Thymus (tissue), 11 donors: ENCODE measurements around the gene BPIFB6. TPM values are rescaled to one million over a fixed set of nuclear protein-coding genes. Genes with fewer than 3 reads are reported as not detected.

Experiments
- DNase-seq, 9 donors: peaks; one replicate each; pipeline ENCODE4 v3.0.0-alpha.2; 2013; ENCODE audit warnings: low spot score in 9 of 9, low read depth in 6 of 9, missing footprints in 1 of 9
- H3K27ac ChIP-seq, 2 donors: one replicate each; pipeline ENCODE4 v1.5.1; 2013; ENCODE audit warnings: control low read depth in 1 of 2, low read depth in 1 of 2, low read length in 1 of 2, mild to moderate bottlenecking in 1 of 2, moderate library complexity in 1 of 2
- H3K27me3 ChIP-seq, 2 donors: one replicate each; pipeline ENCODE4 v1.5.1; 2013; ENCODE audit warnings: low read length in 1 of 2; ENCODE audit not compliant: control insufficient read depth in 2 of 2, insufficient read depth in 1 of 2
- H3K36me3 ChIP-seq, 2 donors: one replicate each; pipeline ENCODE4 v1.5.1; 2013; ENCODE audit warnings: low read length in 1 of 2, mild to moderate bottlenecking in 1 of 2, moderate library complexity in 1 of 2; ENCODE audit not compliant: control insufficient read depth in 2 of 2, insufficient read depth in 2 of 2
- H3K4me1 ChIP-seq, 2 donors: one replicate each; pipeline ENCODE4 v1.5.1; 2013; ENCODE audit warnings: low read length in 2 of 2; ENCODE audit not compliant: control insufficient read depth in 2 of 2, insufficient read depth in 2 of 2
- H3K4me3 ChIP-seq, 2 donors: one replicate each; pipeline ENCODE4 v1.5.1; 2013; ENCODE audit warnings: low read length in 2 of 2, control low read depth in 1 of 2, mild to moderate bottlenecking in 1 of 2
- H3K9me3 ChIP-seq, 2 donors: one replicate each; pipeline ENCODE4 v1.5.1; 2013; ENCODE audit warnings: low read length in 1 of 2, mild to moderate bottlenecking in 1 of 2; ENCODE audit not compliant: control insufficient read depth in 2 of 2, insufficient read depth in 1 of 2
- WGBS: extraction: QIAGEN DNeasy Blood & Tissue Kit; methylation state at CpG from one replicate; pipeline ENCODE4 v1.1.7; 2013; 5-methylcytosine and 5-hydroxymethylcytosine counted together
- polyA plus RNA-seq: library from polyadenylated mRNA; stranded (reverse); fragments of 200-250 nt; gene quantifications from one replicate; pipeline ENCODE4 v1.2.3, GENCODE V29; 2013
- total RNA-seq: library from RNA; stranded (reverse); fragments of 120-200 nt; gene quantifications from one replicate; pipeline ENCODE4 v1.2.4, GENCODE V29; 2013
- donor health status: healthy.

BPIFB6 gene
- total and polyA plus RNA-seq, 2 donors: 0.05 TPM; not detected in 1

DNA sequence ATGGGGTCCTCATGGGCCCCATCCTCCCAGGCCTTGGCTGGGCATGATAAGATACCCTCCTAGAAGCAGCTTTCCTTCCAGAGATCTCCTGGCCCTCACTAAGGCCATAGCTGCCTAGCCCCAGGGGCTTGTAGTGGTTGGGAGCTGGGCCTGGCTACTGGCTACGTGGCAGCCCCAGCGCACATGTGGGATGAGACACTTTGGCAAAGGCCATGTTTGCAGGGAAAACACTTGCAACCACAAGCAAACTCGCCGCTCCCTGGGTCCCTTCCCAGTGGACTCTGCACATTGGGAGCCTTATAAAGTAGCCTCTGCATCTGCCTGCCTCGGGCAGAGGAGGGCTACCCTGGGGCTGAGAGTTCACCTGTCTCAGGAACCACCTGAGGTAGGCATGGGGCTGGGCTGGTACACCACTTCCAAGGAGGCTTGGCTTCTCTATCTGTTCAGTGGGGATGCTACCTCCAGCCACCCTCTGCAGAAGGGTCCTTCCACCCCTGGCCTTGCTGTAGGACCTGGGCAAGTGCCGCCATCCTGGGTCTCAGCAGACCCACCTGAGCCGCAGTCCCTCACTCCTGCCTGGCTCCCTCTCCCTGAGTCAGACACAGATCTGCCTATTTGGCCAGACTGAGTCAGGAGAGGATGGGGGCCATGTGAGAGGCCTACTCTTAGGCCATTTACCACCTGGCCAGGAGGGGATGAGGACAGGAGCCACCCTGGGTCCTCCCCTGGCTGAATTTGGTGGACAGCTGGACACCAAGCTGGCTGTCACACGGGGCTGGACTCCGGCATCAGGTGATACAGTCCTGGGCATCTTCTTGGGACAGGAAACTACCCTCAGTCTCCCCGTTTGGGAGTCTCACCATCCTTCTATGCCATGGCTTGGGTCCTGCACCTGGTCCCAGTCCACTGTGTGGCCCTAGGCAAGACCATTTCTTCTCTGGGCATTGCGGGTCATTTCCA, 23.8 kb upstream of the BPIFB6 start, which contains the start of gene BPIFB2:
Gene BPIFB2, plus strand, starts transcription at position 329 of the 960 bp plus-strand sequence. CDS start 871 bp downstream, outside the sequence.
- Histone ChIP-seq H3K4me3 (no peak within 1 kb of the TSS), H3K27me3 (no peaks in the 10 kb centered on the region), H3K4me1 (peaks cover 0 to 2% of the 10 kb centered on the region in 2 donors), H3K9me3 (peaks cover 1 to 10% of the 10 kb centered on the region in 2 donors), H3K27ac (no peak within 1 kb of the TSS), H3K36me3 (no peaks in the 10 kb centered on the region)
- no peak for DNase-seq
- WGBS: 95% methylated on average over 11 of the region's 11 CpGs

DNA sequence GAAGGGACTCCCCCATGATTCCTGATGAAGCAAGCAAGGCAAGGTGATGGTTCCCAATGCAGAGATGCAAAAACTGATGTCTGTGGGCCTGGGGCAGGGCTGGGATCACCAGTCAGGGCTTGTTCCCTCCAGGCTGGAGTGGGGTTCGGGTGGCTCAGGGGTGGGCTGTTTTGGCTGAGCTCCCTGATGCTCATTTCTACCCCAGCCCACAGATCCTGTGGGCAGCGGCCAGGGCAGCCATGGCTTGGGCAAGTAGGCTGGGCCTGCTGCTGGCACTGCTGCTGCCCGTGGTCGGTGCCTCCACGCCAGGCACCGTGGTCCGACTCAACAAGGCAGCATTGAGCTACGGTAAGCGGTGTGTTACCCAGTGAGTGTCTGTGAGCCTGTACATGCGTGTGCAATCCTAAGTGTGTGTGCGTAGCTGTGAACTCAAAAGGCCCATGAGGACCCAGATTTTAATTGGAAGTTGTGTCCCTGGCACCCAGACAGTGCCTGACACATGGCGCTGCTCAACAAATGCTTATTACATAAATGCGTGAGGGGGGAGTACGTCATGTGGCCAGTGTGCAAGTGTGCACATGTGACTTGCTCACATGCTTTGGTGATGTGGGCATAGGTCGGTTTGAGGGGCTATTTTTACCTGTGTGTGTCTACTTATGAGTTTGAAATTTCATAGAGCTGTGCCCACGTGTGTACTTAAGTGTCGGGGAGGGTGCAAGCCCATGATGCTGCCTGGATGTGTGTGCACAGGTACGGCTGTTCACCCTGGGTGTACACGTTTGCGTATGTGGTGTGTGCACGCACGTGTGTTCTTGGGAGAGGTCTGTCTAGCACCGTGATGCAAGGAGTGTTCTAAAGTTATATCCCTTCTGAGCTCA, 22.9 kb upstream of the BPIFB6 start:
- 93% methylated on average over 23 of the region's 23 CpGs for WGBS
- Histone ChIP-seq H3K4me1 (peaks cover 0 to 2% of the 10 kb centered on the region in 2 donors), H3K27me3 (no peaks in the 10 kb centered on the region), H3K27ac (no peak overlapping the region), H3K36me3 (no peaks in the 10 kb centered on the region), H3K4me3 (no peak overlapping the region), H3K9me3 (peaks cover 1 to 10% of the 10 kb centered on the region in 2 donors)
- no peak for DNase-seq

- WGBS: 93% methylated on average over 19 of the region's 19 CpGs
- peaks cover 1 to 9% of the 10 kb centered on the region in 2 donors for H3K9me3 ChIP-seq
- H3K4me3 ChIP-seq: no peak overlapping the region
- peaks cover 0 to 2% of the 10 kb centered on the region in 2 donors for H3K4me1 ChIP-seq
- H3K36me3 ChIP-seq: no peaks in the 10 kb centered on the region
- no peak for DNase-seq
- H3K27me3 ChIP-seq: no peaks in the 10 kb centered on the region
- H3K27ac ChIP-seq: no peak overlapping the region
Observed at GRCh38 chr20:33009214-33010132, 22.0 kb upstream of the BPIFB6 start.

DNA sequence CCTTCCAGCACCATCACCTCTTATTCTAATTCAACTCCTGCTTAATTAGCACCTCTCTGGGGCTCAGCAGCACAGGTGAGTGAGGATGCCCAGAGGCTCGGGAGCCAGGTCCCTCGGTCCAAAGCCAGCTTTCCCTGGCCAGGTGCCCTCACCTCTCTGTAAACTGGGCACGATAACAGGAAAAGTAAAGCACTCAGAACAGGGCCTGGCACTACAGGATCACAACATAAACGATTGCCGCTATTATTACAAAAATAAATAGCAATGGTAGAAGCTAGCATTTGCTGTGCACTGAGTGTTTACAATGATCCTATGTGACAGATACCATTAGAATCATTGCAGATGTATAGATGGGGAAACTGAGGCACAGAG, 21.3 kb upstream of the BPIFB6 start:
- no peak for DNase-seq
- H3K4me1 ChIP-seq: no peaks in the 10 kb centered on the region

GRCh38 chr20:33010674-33011449, 20.6 kb upstream of the BPIFB6 start:
- 96% methylated on average over 8 of the region's 8 CpGs for WGBS
- no peak for DNase-seq
- Histone ChIP-seq H3K27me3 (no peaks in the 10 kb centered on the region), H3K4me3 (no peak overlapping the region), H3K4me1 (no peaks in the 10 kb centered on the region), H3K27ac (no peak overlapping the region), H3K36me3 (no peaks in the 10 kb centered on the region), H3K9me3 (no peaks in the 10 kb centered on the region)

More for the DNA sequence above, 21.3 kb upstream of the BPIFB6 start:
- 95% methylated on average over 5 of the region's 5 CpGs for WGBS
- Histone ChIP-seq H3K27me3 (no peaks in the 10 kb centered on the region), H3K9me3 (peaks cover 0 to 3% of the 10 kb centered on the region in 2 donors), H3K36me3 (no peaks in the 10 kb centered on the region), H3K27ac (no peak overlapping the region), H3K4me3 (no peak overlapping the region)

GRCh38 chr20:33012327-33013189, 18.9 kb upstream of the BPIFB6 start:
- no peaks in the 10 kb centered on the region for H3K36me3 ChIP-seq
- no peak for DNase-seq
- no peak overlapping the region for H3K27ac ChIP-seq
- H3K27me3 ChIP-seq: no peaks in the 10 kb centered on the region
- H3K4me3 ChIP-seq: no peak overlapping the region
- H3K9me3 ChIP-seq: no peaks in the 10 kb centered on the region
- H3K4me1 ChIP-seq: no peaks in the 10 kb centered on the region
- WGBS: 93% methylated on average over 15 of the region's 15 CpGs

- no peak for DNase-seq
- H3K9me3 ChIP-seq: no peaks in the 10 kb centered on the region
- 88% methylated on average over 12 of the region's 12 CpGs for WGBS
- H3K27ac ChIP-seq: no peak overlapping the region
- no peaks in the 10 kb centered on the region for H3K36me3 ChIP-seq
- peaks cover 0 to 7% of the 10 kb centered on the region in 2 donors for H3K4me1 ChIP-seq
- no peaks in the 10 kb centered on the region for H3K27me3 ChIP-seq
- no peak overlapping the region for H3K4me3 ChIP-seq
Observed at GRCh38 chr20:33013701-33014326, 17.6 kb upstream of the BPIFB6 start.
